DOHH2 (cell line): ENCODE measurements around the gene TCEA2.

Experiments
- CTCF ChIP-seq: fragments of 200-600 bp; sonication (generic); IDR thresholded peaks from one replicate; pipeline ENCODE4 v1.5.1; 2014; ENCODE audit warnings: antibody characterized with exemption, mild to moderate bottlenecking, low read depth, low read length; ENCODE audit not compliant: poor library complexity, severe bottlenecking
- EZH2phosphoT487 ChIP-seq: fragments of 200-600 bp; sonication (generic); IDR thresholded peaks from 2 replicates; pipeline ENCODE4 v1.6.1; 2017; ENCODE audit warnings: borderline replicate concordance, mild to moderate bottlenecking, antibody characterized with exemption, low read length, moderate library complexity, mixed read lengths

GRCh38 chr20:64069209-64069613 lies 6.2 kb downstream of the TCEA2 start:
- TF ChIP-seq CTCF (no peak), EZH2phosphoT487 (no peak)
